ENCODE data around the gene RBMS1. TPM values are rescaled to one million over a fixed set of nuclear protein-coding genes. Genes with fewer than 3 reads are reported as not detected.

RBMS1 gene
- total RNA-seq, 4 donors from 2014 or later, result 133 to 180 (median 139) TPM

- ATAC-seq (ENCODE audit: low FRiP score), result no peak
- no peak for DNase-seq (ENCODE audit: low spot score)
- TF ChIP-seq CTCF (IDR thresholded peaks at IDR 0.05), result no peak
These were observed 11.6 kb upstream of the RBMS1 start for GRCh38 chr2:160505256-160505655.

GRCh38 chr2:160502478-160502877 lies 8.9 kb upstream of the RBMS1 start:
- TF ChIP-seq CTCF (IDR thresholded peaks at IDR 0.05), result no peak
- no peak for DNase-seq (ENCODE audit: low spot score)

GRCh38 chr2:160501370-160501769 lies 7.8 kb upstream of the RBMS1 start:
- TF ChIP-seq CTCF (IDR thresholded peaks at IDR 0.05), result no peak
- DNase-seq (ENCODE audit: low spot score) (no peak), ATAC-seq (ENCODE audit: low FRiP score) (no peak)

More at GRCh38 chr2:160502478-160502877, 8.9 kb upstream of the RBMS1 start:
- no peak for ATAC-seq (ENCODE audit: low FRiP score)

- DNase-seq (ENCODE audit: low spot score) (no peak), ATAC-seq (ENCODE audit: low FRiP score) (no peak)
- TF ChIP-seq CTCF (IDR thresholded peaks at IDR 0.05), result no peak
These were observed 6.3 kb upstream of the RBMS1 start for GRCh38 chr2:160499865-160500264.

- no peak for TF ChIP-seq CTCF (IDR thresholded peaks at IDR 0.05)
- no peak for ATAC-seq (ENCODE audit: low FRiP score)
These were observed 4.5 kb upstream of the RBMS1 start for GRCh38 chr2:160498137-160498536.

GRCh38 chr2:160494201-160494644 lies 616 bp upstream of the RBMS1 start:
- no peak for ATAC-seq (ENCODE audit: low FRiP score)

More at GRCh38 chr2:160498137-160498536, 4.5 kb upstream of the RBMS1 start:
- no peak for DNase-seq (ENCODE audit: low spot score)

More at GRCh38 chr2:160494201-160494644, 616 bp upstream of the RBMS1 start:
- no peak for TF ChIP-seq CTCF (IDR thresholded peaks at IDR 0.05)
- DNase-seq (ENCODE audit: low spot score), result no peak

Measured in omental fat pad (tissue), 4 donors.